Adrenal gland (tissue), 5 donors: ENCODE measurements around the gene FBXL17.

Source experiments
- CTCF ChIP-seq, 6 experiments: fragments of 450-650 bp in 4 of 6; fragments of 200-600 bp in 2 of 6; sonication (generic) in 1 of 6; IDR thresholded peaks; 1 replicate in 5 of 6; 2 replicates in 1 of 6; pipeline versions ENCODE4 v1.5.1 to v1.8.0; 2016 to 2021; ENCODE audit warnings: antibody characterized with exemption in 6 of 6, mild to moderate bottlenecking in 2 of 6, moderate library complexity in 1 of 6
- POLR2A ChIP-seq, 2 donors: fragments of 450-650 bp; IDR thresholded peaks; one replicate each; pipeline ENCODE4 v1.6.1; 2017; ENCODE audit warnings: antibody characterized with exemption in 2 of 2, mild to moderate bottlenecking in 2 of 2, moderate library complexity in 1 of 2
- donor health status: DM: no; HTN: no; CAD: no.

- TF ChIP-seq CTCF (IDR thresholded peaks at IDR 0.05), result no peak
- no peak for TF ChIP-seq POLR2A (IDR thresholded peaks at IDR 0.05)
These were observed 402.0 kb downstream of the FBXL17 start for GRCh38 chr5:107979900-107980299.
